GM19023 (cell line): ENCODE data around the gene VSIR.

Source experiments
- ATAC-seq: cut with Tn5 transposase; IDR thresholded peaks from one replicate; pipeline ENCODE4 v1.9.1; 2021; ENCODE audit warnings: mild to moderate bottlenecking, moderate library complexity; ENCODE audit not compliant: unreplicated experiment

VSIR gene

DNA sequence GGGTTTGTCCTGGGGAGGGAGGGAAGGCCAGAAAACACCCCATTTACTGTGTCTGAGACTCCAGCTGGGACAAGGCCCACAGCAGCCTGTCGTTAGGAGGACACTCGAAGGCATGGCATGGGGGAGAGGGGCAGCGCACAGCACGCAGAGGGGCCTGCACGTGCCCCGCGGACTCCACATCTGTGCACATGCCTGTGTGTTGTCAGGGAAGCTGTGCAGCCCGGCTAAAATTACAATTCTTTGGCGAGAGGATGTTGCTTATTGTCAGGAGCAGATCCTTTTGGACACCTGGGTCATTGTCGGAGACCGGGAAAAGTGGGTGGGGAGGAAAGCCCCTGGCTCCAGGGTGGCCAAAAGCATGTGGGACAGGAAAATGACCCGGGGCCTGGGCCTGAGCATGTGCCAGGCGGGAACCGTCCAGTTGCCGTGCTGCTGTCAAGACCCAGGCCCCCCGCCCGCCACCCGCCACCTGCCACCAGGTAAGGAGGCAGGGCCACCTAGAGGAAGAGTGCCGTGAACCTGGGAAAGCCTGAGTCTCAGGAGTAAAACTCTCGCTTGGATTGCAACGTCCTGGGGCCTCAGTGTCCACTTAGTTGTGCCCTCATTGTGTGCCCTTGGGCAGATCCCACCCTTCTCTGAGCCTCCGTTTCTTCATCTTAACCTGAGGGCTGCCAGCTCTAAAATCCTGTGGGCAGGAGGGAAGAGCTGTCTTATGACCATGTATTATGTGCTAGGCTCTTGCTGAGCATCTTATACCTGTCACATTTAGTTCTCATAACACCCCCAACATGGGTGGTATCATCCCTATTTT lies 7.2 kb downstream of the VSIR start:
- ATAC-seq = no peak

DNA sequence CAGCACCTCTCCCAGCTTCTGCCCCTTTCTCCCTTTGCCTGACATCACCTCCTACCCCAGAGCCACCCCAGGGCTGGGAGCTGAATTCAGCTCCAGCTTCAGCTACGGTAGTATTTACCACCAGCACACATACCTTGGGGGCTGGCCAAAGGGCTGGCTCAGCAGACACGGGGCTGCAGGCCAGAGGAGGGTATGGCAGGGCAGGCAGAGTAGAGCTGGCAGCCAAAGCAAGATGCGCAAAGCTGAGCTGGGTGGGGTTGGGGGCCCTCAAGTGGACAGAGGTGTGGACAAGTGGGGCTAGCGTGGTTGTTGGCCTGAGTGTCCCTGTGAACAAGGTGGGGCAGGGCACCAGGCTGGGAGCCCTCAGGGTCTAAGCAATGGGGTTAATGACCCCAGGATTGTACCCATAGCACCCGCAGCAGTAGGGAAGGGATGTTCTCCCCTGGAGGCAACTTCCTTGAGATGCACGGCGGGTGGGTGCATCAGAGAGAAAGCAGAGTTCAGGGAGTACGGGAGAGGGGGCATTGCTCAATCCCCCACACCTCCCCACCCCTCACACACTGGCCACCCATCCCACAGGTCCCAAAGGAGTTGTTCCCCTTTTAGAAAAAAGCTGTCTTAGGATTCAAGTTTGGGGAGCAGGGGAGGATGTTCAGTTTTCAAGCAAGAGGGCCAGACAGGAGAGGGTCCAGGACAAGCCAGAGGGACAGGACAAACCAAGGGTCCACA lies 8.0 kb downstream of the VSIR start:
- ATAC-seq = no peak

DNA sequence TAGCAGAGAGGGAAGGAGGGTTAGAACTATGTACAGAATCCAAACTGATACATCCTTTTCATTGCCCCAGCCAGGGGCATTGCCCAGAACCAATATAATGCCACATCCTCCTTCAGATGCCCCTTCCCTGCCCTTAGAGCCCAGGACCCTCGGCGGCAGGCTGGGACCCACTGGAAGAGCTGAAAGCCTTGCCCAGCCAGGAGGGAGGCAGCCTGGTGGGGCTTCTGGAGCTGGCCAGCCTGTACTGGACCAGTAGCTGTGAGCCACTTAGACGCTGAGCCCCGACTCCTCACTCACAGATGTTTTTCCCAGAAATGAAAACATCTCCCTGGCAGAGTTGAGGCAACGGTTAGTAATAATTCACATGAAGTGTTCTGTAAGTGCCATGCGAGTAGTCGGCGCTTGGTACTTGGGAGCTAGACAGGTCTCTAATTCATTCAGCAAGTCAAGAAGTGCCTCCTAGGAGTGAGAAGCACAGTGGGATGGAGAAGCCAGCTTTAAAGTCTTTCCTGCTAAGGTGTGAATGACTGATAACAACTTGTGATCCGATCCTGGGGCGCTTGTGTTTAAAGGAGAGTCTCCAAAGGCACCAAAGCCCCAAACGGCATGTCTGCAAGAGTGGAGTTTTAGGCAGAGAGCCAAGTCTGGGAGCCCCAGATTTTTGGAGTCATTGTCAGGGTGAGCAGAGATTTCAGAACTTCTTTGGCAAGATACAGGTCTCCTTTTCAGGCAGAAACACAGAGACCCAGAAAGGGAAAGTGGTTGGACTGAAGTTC lies 9.8 kb downstream of the VSIR start:
- ATAC-seq = no peak

DNA sequence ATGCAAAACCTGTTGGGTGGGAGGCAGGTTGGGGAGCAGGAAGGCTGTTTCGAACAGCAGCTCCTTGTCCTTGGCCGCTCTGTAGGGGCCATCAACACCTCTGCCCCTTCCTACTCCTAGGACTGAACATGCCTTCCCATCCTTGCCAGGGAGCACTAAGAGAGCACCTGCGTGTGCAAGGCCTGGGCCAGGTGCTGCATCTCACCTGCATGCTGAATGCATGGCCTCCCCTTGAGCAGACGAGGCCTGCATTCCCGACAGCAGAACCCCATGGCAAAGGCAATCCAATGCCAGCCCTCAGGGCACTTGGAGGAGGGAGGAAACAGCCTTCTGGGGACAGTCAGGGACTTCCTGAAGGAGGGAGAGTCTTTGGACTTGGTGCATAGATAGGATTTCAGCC lies 11.0 kb downstream of the VSIR start:
- no peak for ATAC-seq

DNA sequence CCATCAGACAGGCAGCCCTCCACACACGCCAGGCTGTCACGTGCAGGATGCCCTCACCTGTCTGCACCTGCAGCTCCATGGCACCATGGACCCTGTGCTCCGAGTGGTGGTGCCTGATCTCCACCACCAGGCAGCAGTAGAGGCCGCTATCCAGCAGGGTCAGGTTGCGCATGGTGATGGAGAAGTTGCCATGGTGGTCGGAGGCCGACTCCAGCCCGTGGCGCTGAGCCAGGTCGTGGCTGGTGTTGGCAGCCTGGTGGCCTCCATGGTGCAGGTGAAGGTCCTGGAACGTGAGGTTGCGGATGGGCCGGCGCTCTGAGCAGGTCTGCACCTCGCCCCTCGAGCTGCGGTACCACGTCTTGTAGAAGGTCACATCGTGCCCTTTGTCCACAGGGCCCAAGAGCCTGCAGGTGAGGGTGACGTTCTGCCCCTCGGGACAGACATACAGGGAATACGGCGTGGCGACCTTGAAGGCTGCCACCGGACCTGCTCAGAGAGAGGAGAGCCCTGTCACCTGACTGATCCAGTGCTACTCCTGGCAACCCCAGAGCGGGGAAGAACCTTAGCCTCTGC lies 11.7 kb downstream of the VSIR start:
- ATAC-seq = no peak

DNA sequence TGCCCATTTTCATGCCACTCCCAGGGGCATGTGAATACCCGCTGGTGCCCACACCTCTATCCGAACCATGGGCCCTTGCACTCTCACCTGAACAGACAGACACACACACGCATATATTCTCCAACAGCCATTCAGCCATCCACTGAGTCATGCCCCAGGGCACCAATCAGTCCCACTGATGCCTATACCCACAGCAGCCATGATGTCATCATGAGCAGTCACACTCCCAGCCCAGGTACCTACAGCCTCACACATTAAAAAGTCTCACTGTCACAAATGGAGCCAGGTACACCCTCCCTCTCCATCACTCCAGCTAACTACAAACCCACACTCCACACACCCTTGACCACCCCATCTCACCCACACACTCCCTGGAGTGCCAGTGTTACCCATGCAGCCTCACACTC lies 12.2 kb downstream of the VSIR start:
- ATAC-seq = no peak

DNA sequence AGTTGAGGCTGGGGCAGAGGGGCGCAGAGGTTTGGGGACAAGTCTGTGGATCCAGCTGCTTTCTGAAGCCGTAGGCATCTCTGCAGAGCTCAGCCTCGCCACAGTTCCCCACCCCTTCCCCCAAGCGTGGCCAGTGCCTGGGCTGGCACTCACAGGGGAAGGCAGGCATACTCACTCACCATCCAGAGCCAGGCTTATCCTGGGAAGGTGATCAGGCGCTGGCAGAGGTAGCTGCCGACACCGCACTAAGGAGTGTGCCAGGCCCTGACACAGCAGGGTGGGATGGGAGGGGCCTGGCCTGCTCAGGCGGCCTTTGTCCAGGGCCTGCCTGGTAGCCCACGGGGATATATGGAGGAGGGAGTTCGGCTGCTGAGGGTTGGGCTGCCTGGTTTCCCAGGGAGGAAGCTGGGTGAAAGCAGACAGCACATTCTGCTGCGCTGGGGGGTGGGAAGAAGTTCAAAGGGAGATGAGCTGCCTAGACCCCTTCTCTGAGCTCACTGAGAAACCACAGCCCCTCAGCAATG lies 15.9 kb downstream of the VSIR start:
- no peak for ATAC-seq

DNA sequence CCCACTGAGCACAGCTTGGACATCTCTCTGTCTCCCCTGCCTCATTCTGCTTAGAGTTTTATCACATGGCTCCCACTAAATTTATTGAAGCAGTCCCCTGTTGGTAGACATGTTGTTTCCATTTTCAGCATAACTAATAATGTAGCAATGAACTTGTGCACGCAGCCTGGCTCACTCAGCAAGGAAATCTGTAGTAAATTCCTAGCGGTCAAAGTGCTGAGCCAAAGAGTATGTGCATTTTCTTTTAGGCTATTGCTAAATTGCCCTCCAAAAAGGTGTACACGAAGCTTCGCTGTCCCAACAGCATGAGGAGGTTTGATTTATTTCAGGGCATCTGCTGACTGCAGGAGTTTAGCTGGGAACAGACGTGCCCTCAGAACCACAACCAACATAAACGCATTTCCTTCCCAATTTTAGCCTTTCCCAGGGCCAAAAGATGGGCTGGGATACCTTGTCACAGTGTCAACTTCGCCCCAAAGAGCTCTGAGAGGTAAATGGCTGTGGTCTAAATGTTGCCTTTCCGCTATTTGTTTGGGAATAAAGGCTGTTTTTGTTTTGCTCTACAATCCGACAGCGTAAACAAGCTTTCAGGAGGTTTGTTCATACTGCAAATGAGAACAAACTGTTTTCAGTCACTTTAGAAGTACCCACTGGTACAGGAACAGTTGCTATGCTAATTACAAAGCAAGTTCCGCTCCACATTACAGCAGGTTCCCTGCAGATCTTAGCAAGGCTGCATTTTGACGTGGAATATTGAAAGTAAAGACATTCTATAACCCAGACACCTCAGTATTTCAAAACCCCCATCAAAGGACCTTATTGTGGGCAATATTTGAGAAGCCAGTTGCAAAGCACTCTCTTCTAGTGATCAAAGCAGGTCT lies 16.8 kb downstream of the VSIR start:
- ATAC-seq = no peak

DNA sequence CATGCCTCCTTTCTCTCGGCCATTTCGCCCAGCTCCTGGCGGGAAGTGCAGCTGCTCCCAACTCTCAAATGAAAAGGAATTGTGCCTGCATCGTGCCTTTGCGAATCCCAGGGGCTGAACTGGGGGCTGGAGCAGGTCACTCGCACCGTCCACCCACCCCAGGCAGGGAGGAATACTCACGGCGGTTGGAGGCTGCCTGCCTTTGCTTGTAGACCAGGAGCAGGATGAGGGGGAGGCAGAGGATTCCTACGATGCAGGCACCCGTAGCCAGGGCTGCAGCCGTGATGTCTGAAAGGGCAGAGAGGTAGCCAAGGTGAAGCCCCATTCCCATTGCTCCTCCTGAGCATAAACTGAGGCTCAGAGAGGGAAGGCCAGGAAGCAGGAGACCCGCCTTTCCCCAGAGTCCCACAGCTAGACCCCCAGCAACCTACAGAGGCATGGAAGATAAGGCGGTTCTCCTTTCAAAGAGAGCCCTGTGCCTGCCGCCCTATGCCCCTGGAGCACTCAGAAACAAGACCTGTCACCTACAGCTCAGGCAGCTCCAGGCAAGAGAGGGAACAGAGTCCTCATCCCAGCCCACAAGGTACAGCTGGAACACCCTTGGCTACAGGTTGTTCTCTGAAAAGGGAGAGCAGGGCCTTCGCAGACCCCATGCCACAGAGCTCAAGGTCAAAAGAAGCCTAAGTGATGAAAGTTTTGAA lies 18.0 kb downstream of the VSIR start:
- ATAC-seq = no peak

DNA sequence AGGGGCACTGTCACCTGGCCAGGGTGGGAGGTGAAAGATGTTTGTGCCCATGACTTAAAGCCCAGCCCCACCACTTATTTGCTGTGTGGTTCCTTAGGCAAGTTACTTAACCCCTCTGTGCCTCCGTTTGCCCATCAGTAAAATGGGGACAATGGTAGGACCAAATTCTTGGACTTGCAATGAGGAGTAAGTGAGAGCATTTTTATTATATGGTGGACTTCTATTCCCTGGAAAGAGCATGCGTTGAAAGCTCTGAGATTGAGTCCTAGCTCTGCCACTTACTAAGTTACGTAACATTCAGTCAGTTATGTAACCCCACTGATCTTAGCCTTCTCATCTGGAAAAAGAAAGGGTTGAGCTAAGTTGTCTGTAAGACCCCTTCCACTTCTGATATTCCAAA lies 18.8 kb downstream of the VSIR start:
- no peak for ATAC-seq

DNA sequence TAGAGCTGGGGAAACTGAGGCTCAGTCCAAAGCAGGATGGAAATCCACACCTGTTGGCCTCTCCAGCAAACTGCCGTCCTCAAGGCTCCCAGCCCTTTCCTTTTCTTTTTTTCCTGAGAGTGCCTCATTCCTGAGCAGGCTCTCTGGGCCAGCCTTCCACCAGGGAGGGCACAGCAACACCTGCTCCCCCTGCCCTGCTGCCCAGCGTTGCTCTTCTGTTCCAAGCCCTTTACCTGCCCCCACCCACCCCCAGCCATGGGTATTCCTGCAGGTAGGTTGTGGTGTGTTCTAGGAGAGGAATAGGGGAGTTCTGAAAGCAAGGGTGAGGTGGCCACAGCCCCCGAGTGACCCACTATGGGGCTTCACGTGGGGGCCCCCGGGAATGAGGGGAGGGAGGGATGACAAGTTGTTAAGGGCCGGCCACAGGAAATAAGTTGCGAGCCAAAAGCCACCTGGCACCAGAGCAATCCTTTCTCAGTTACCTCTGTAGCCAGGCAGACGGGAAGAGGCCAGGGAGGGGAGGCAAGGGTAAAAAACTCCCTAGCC lies 19.3 kb downstream of the VSIR start:
- ATAC-seq = no peak

DNA sequence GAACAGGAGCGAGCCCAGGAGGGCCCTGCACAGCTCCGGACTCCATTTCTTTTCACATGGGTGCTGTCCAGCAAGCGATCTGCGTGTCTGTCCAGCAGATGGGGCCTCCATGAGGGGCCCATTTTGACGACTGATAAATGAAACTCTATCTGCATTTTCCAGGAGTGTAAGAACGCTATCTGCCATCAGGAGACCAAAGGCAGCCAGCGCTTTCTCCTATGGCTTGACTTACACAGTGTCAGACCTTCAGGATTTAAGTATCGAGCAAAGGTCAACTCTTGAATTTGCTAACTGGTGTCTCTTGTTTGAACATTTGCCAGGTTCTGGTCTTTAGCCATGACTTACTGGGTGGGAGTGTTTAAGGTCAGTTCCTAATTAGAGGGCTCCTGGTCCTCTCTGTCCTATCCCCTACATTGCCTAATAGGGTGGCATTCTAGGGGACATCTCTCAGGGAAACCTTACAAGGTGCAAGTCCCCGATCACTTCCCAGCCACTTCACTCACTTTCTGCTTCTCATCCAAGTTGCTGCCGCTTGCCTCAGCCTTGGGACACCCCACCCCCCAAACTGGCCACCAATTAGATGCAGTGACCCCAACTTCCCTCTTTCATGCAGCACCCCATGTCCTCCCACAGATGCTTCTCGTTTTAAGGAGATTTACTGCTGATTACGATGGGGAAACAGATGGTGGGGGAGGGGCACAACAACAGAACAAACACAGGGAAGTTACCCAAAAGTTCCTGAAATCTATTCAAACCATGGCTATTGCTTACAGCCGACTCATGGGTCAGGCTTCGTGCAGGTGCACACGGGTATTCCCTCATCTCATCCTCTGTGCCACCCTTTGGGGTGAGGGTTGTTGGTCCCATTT lies 20.0 kb downstream of the VSIR start:
- ATAC-seq = no peak

DNA sequence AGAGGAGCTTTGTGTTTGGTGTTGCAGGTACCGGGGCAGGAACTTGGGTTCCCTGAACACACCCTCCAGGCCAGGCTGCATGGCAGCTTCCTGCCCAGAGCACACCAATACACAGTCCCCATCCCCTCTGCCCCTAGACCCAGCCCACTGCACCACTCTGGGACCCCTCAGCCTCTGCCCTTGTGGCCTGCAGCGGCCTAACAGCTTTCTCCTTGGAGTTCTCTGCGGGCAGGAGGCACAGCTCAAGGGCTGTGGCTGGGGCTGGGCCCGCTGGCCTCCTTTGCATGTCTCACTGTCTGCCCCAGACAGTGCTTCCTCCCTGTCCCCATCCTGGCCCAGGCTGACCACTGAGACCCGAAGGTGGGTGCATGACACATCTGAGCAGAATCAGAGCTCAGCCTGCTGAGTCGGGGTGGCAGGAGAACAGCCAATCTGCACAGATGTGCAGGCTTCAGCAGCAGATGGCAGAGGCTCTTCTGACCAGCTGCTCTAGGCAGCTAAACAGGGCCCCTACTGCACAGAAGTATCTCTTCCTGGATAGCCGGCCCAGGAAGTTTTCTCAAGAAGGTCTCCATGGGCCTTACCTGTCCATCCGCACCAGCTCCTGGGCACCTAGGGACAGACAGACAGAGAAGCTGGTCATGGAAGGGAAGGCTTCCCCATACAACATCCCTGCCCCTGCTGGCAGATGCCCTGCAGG lies 20.8 kb downstream of the VSIR start:
- ATAC-seq = no peak

DNA sequence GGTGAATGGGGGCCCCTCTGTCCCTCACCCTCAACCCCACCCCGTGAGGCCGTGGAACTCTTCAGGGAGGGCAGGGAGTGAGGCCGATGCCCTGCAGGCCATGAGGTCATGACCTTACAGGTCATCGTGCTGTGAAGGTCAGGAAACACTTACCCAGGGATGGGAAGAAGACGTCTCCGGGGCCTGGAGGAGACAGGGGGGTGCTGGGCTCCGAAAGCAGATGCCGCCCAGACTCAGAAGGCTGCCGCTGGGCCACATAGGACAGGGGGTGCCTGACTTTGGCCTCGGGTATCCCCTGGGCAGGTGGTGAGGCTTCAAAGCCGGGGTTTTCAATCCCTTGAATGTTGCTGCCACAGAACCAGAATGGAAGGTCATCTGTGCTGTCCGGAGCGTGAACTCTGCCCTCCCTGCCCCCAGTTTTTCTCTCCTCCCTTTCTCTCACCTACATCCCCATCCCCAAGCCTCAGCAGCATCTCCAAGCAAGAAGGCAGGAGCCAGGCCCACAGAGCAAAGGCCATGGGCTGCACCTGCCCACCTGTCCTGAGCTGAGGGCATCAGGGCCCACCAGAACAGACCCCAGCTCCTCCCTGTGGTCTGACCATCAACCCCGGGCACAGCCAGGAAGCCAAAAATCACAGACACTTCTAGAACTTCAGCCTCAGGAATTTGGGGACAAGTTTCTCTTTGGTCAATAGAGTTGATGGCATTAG lies 21.6 kb downstream of the VSIR start:
- no peak for ATAC-seq

DNA sequence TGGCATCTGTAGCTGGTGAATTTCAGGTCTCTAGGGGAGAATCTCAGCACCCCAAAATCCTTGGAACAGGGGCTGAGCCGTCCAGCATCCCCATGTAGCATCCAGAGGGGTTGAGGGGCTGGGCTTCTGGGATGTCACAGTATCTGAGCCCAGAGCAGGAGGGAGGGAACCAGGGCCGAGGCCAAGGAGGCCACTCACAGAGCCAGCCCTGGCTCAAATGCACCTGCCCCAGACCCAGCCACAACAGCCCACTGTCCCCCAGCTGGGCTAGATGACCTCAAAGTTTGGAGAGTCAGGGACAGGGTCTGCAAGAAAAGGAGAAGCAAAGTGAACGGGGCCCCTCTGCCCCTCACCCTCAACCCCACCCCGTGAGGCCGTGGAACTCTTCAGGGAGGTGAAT lies 22.3 kb downstream of the VSIR start:
- ATAC-seq = no peak

DNA sequence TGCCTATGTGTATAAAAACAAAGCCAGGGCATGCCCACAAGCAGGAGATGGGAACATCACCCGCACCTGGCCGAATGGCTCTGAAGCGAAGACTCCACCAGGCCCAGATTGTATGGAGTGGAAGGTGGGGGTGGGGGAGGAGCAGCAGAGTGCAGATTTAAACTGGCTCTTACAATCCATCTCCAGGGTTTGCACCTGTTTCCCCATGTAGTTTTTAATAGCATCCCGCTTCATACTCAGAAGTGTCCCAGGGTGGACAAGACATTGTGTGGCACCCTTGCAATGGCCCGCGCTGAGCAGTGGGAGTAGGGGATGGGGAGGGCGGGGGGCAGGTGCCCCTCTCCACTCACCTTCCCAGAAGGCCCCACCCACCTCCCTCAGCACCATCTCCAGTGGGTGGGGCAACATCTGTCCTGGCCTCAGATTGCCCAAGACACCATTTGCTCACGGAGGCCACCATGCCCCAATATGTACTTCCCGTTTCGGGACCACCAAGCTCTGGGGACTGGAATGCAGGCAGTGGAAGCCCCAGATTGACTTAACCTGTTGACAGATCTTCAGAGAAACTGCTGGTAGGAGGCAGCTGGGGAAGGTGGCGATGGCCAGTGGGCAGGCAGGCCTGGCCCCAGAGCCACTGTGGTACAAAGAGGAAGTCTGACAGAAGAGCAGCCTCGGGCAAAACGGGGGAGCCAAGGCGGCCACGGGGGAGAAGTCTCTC lies 23.0 kb downstream of the VSIR start:
- no peak for ATAC-seq
